OCI-LY3 (cell line): ENCODE results near the gene NRSN1.

ENCODE experiments used
- H2AFZ ChIP-seq: fragments of 200-600, 300-600 bp; shearing (Covaris generic); 2 replicates; pipeline ENCODE4 v1.6.0; 2014; ENCODE audit warnings: antibody characterized with exemption, low read depth, low read length
- H3K27ac ChIP-seq: fragments of 200-600, 300-600 bp; sonication (generic); 2 replicates; pipeline ENCODE4 v1.5.1; 2014; ENCODE audit warnings: mild to moderate bottlenecking, low read length, moderate library complexity, mixed read lengths
- H3K27me3 ChIP-seq: fragments of 200-600, 300-600 bp; sonication (generic); 2 replicates; pipeline ENCODE4 v1.6.1; 2014; ENCODE audit warnings: low read depth, low read length, mixed read lengths
- H3K36me3 ChIP-seq: fragments of 200-600, 300-600 bp; sonication (generic); replicated peaks from 2 replicates; pipeline ENCODE3; 2014; ENCODE audit warnings: low read depth, low read length, mixed read lengths
- H3K4me1 ChIP-seq: fragments of 300-600, 200-600 bp; sonication (generic); 2 replicates; pipeline ENCODE4 v1.6.1; 2014; ENCODE audit warnings: low read length, mixed read lengths
- H3K4me2 ChIP-seq: fragments of 200-600, 300-600 bp; sonication (generic); 2 replicates; pipeline ENCODE4 v1.6.1; 2014; ENCODE audit warnings: low read length, mixed read lengths
- H3K4me3 ChIP-seq: fragments of 300-600, 200-600 bp; sonication (generic); 2 replicates; pipeline ENCODE4 v1.5.1; 2014; ENCODE audit warnings: antibody characterized with exemption, mild to moderate bottlenecking, low read length, moderate library complexity
- H3K79me2 ChIP-seq: fragments of 300-600, 200-600 bp; shearing (Covaris generic); 2 replicates; pipeline ENCODE4 v1.6.1; 2014; ENCODE audit warnings: mild to moderate bottlenecking, low read length, mixed read lengths
- H3K9ac ChIP-seq: fragments of 300-600, 200-600 bp; shearing (Covaris generic); 2 replicates; pipeline ENCODE4 v1.6.0; 2014; ENCODE audit warnings: mild to moderate bottlenecking, low read length, moderate library complexity
- H3K9me3 ChIP-seq: fragments of 200-600, 300-600 bp; shearing (Covaris generic); 2 replicates; pipeline ENCODE4 v1.6.1; 2014; ENCODE audit warnings: low read length, mixed read lengths; ENCODE audit not compliant: insufficient read depth
- H4K20me1 ChIP-seq: fragments of 200-600, 300-600 bp; sonication (generic); 2 replicates; pipeline ENCODE4 v1.6.1; 2016; ENCODE audit warnings: low read length, mixed read lengths; ENCODE audit not compliant: insufficient read depth
- CTCF ChIP-seq: fragments of 200-600, 300-600 bp; sonication (generic); IDR thresholded peaks from 2 replicates; pipeline ENCODE4 v1.5.1; 2014; ENCODE audit warnings: antibody characterized with exemption, low read length, low read depth
- EZH2phosphoT487 ChIP-seq: fragments of 200-600 bp; shearing (Covaris generic); IDR thresholded peaks from 2 replicates; pipeline ENCODE4 v1.6.1; 2018; ENCODE audit warnings: antibody characterized with exemption, mixed run types, low read depth

The NRSN1 gene

GRCh38 chr6:24194978-24195700, 69.1 kb downstream of the NRSN1 start:
- no peaks in the 10 kb centered on the region for H3K79me2 ChIP-seq
- no peak overlapping the region for H3K4me2 ChIP-seq
- no peaks in the 10 kb centered on the region for H3K4me1 ChIP-seq
- no peak overlapping the region for H3K9ac ChIP-seq
- no peaks in the 10 kb centered on the region for H3K27me3 ChIP-seq
- H3K27ac ChIP-seq = no peak overlapping the region
- no peaks in the 10 kb centered on the region for H4K20me1 ChIP-seq
- no peaks in the 10 kb centered on the region for H3K9me3 ChIP-seq
- no peak overlapping the region for H2AFZ ChIP-seq
- H3K36me3 ChIP-seq = no peaks in the 10 kb centered on the region
- TF ChIP-seq CTCF = no peak
- TF ChIP-seq EZH2phosphoT487 = no peak
- H3K4me3 ChIP-seq = no peak overlapping the region

- no peaks in the 10 kb centered on the region for H3K27me3 ChIP-seq
Measured at GRCh38 chr6:24195836-24196597, 70.0 kb downstream of the NRSN1 start.

More at GRCh38 chr6:24195836-24196597, 70.0 kb downstream of the NRSN1 start:
- Histone ChIP-seq H3K4me2 (no peak overlapping the region), H3K4me3 (no peak overlapping the region), H4K20me1 (no peaks in the 10 kb centered on the region), H3K9me3 (no peaks in the 10 kb centered on the region), H3K9ac (no peak overlapping the region), H3K36me3 (no peaks in the 10 kb centered on the region), H2AFZ (no peak overlapping the region), H3K4me1 (no peaks in the 10 kb centered on the region), H3K27ac (no peak overlapping the region), H3K79me2 (no peaks in the 10 kb centered on the region)
- no peak for TF ChIP-seq EZH2phosphoT487
- TF ChIP-seq CTCF = no peak
